B cell (primary cell): ENCODE results near the gene NRG4. TPM values are rescaled to one million over a fixed set of nuclear protein-coding genes. Genes with fewer than 3 reads are reported as not detected.

Experiments
- ATAC-seq: fragments of 200-7000 bp; cut with Tn5 transposase; one replicate; pipeline ENCODE4 v1.10.0; 2021; ENCODE audit warnings: low read depth, mild to moderate bottlenecking, moderate number of reproducible peaks, moderate library complexity
- CTCF ChIA-PET: fragments of 350-600 bp; sonication (Branson Sonifier 250); formaldehyde crosslinking; loops from one replicate; lab custom pipeline; 2021; ENCODE audit warnings: antibody characterized with exemption, inconsistent platforms; lab: Charles Lee
- POLR2A ChIA-PET: fragments of 350-600 bp; sonication (Branson Sonifier 250); formaldehyde crosslinking; loops from one replicate; lab custom pipeline; 2021; ENCODE audit warnings: antibody characterized with exemption; lab: Charles Lee
- DNase-seq: peaks from one replicate; pipeline ENCODE4 v3.0.0; 2013
- H2AFZ ChIP-seq: 2 replicates; pipeline ENCODE4 v1.6.1; 2012; ENCODE audit warnings: mild to moderate bottlenecking, low read depth, low read length; ENCODE audit not compliant: insufficient read depth, poor library complexity, severe bottlenecking
- H3K27ac ChIP-seq, 2 donors: 1 replicate in 1 of 2; 2 replicates in 1 of 2; pipeline ENCODE4 v1.5.1; 2012 to 2013; ENCODE audit warnings: low read length in 2 of 2, mild to moderate bottlenecking in 2 of 2, moderate library complexity in 1 of 2
- H3K27me3 ChIP-seq, 4 experiments: fragments of 200-600 bp in 1 of 4; sonication (generic) in 1 of 4; replicated peaks in 1 of 4; 1 replicate in 2 of 4; 2 replicates in 2 of 4; pipeline versions ENCODE4 v1.6.1 to v1.7.0; 2013 to 2016; ENCODE audit warnings: low read length in 3 of 4, mild to moderate bottlenecking in 2 of 4, mixed read lengths in 1 of 4, moderate library complexity in 1 of 4; ENCODE audit not compliant: insufficient read depth in 4 of 4, control insufficient read depth in 3 of 4; ENCODE audit errors: control extremely low read depth in 1 of 4
- H3K36me3 ChIP-seq, 2 experiments: replicated peaks in 1 of 2; 1 replicate in 1 of 2; 2 replicates in 1 of 2; pipeline versions ENCODE4 v1.6.1 to v1.7.1; 2013; ENCODE audit warnings: low read length in 1 of 2; ENCODE audit not compliant: insufficient read depth in 2 of 2, control insufficient read depth in 1 of 2; ENCODE audit errors: control extremely low read depth in 1 of 2, extremely low read depth in 1 of 2
- H3K4me1 ChIP-seq, 2 donors: fragments of 200-600 bp in 1 of 2; sonication (generic) in 1 of 2; 1 replicate in 1 of 2; 2 replicates in 1 of 2; pipeline versions ENCODE4 v1.5.1 to v1.6.1; 2013 to 2017; ENCODE audit warnings: low read length in 2 of 2; ENCODE audit not compliant: control insufficient read depth in 2 of 2, insufficient read depth in 2 of 2
- H3K4me2 ChIP-seq: replicated peaks from 2 replicates; pipeline ENCODE3; 2012; ENCODE audit warnings: mild to moderate bottlenecking, low read depth, low read length; ENCODE audit not compliant: poor library complexity, severe bottlenecking
- H3K4me3 ChIP-seq, 5 experiments: fragments of 200-600 bp in 1 of 5; sonication (generic) in 1 of 5; 1 replicate in 3 of 5; 2 replicates in 2 of 5; pipeline versions ENCODE4 v1.5.1 to v1.7.0; 2011 to 2016; ENCODE audit warnings: low read length in 4 of 5, mild to moderate bottlenecking in 4 of 5, low read depth in 2 of 5, control low read depth in 1 of 5, moderate library complexity in 1 of 5; ENCODE audit not compliant: insufficient read depth in 1 of 5; ENCODE audit errors: control extremely low read depth in 1 of 5, extremely low read depth in 1 of 5
- H3K79me2 ChIP-seq: fragments of 200-600 bp; sonication (generic); one replicate; pipeline ENCODE4 v1.6.0; 2016; ENCODE audit warnings: low read length; ENCODE audit not compliant: control insufficient read depth, insufficient read depth
- H3K9ac ChIP-seq: fragments of 200-600 bp; sonication (generic); 2 replicates; pipeline ENCODE4 v1.6.1; 2017; ENCODE audit warnings: mild to moderate bottlenecking, low read length, moderate library complexity
- H3K9me3 ChIP-seq, 3 donors: one replicate each; pipeline versions ENCODE4 v1.6.1 to v1.7.1; 2013; ENCODE audit warnings: low read length in 2 of 3; ENCODE audit not compliant: control insufficient read depth in 2 of 3, insufficient read depth in 1 of 3; ENCODE audit errors: control extremely low read depth in 1 of 3
- H4K20me1 ChIP-seq: 2 replicates; pipeline ENCODE4 v1.6.0; 2012; ENCODE audit warnings: mild to moderate bottlenecking, low read length; ENCODE audit not compliant: insufficient read depth, control insufficient read depth, poor library complexity, severe bottlenecking
- H3K27ac Mint-ChIP-seq: one replicate; pipeline ENCODE4 v1.8.0; 2021; ENCODE audit warnings: mixed read lengths
- H3K27me3 Mint-ChIP-seq: one replicate; pipeline ENCODE4 v1.8.0; 2021; ENCODE audit warnings: mixed read lengths
- H3K4me1 Mint-ChIP-seq: one replicate; pipeline ENCODE4 v1.8.0; 2021; ENCODE audit warnings: mixed read lengths
- H3K4me3 Mint-ChIP-seq: one replicate; pipeline ENCODE4 v1.8.0; 2021; ENCODE audit warnings: mixed read lengths
- H3K9me3 Mint-ChIP-seq: one replicate; pipeline ENCODE4 v1.8.0; 2022; ENCODE audit warnings: mixed read lengths; ENCODE audit not compliant: insufficient read depth
- EZH2 ChIP-seq: IDR thresholded peaks from 2 replicates; pipeline ENCODE4 v1.6.1; 2012; ENCODE audit warnings: borderline replicate concordance, low read depth, mild to moderate bottlenecking, moderate library complexity, low read length; ENCODE audit not compliant: insufficient read depth, poor library complexity, severe bottlenecking
- WGBS: methylation state at CpG from one replicate; pipeline ENCODE4 v1.1.5; 2013; ENCODE audit warnings: missing lambda C conversion rate; ENCODE audit not compliant: insufficient coverage; 5-methylcytosine and 5-hydroxymethylcytosine counted together
- intact Hi-C: fragments of 100-400 bp; cut with micrococcal nuclease; formaldehyde crosslinking; loops from one replicate; pipeline ENCODE4 v1.10.0; 2022
- polyA plus RNA-seq: library from polyadenylated mRNA; depleted of rRNA; stranded (reverse); fragments of >200 nt; gene quantifications from 2 replicates; pipeline ENCODE4 v1.2.3, GENCODE V29; 2012
- total RNA-seq, 2 donors: library from RNA; stranded (reverse); fragments of 120-200 nt in 1 of 2; gene quantifications; 1 replicate in 1 of 2; 2 replicates in 1 of 2; pipeline versions ENCODE4 v1.2.3 to v1.2.4, GENCODE V29; 2013 to 2022
- TF ChIP-seq, protein P1 (sequence below): fragments of 200-600 bp; IDR thresholded peaks from one replicate; pipeline ENCODE4 v1.8.0; 2022; ENCODE audit warnings: antibody characterized with exemption, mild to moderate bottlenecking

Gene NRG4
- total and polyA plus RNA-seq, 2 donors (not counting 1 experiment from before 2014, with no cell fraction given) = 0.37 TPM; not detected in 1

DNA sequence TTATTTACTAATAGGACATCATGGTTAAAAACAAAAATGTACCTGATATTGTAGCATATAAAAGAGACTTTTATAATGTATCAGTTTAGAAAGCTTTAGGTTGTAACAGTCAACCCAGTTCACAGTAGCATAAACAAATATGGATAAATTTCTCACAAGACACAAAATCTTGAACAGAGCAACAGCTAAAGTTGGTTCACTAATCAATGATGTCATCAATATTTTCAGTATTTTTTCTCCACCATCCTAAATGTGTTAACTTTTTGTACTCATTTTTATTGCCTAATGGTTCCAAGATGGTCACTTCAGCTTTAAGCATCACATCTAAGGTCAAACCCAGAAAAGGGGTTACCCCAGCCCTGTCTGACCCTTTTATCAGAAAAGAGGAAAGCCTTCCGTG, 21.2 kb upstream of the NRG4 start:
- no peak overlapping the region for H3K27ac ChIP-seq
- no peak overlapping the region for H2AFZ ChIP-seq
- intact Hi-C loops = no loop called here
- H3K9me3 ChIP-seq = peaks cover 0 to 4% (median 0%) of the 10 kb centered on the region in 3 donors
- H3K4me3 ChIP-seq = no peak overlapping the region
- Mint-ChIP-seq H3K27ac (no peak overlapping the region), H3K4me1 (no peaks in the 10 kb centered on the region), H3K27me3 (peaks cover 4% of the 10 kb centered on the region), H3K4me3 (no peak overlapping the region), H3K9me3 (peaks cover 2% of the 10 kb centered on the region)
- ChIA-PET POLR2A (no interaction called here), CTCF (interaction anchor here (1.4 kb wide), 1 partner anchor 23 kb away, joined by 3 read pairs; no protein-coding TSS in a partner anchor)
- no CpG with 5 or more reads among the region's 1 CpG for WGBS
- no peaks in the 10 kb centered on the region for H3K36me3 ChIP-seq
- H3K27me3 ChIP-seq = peaks cover 0 to 3% (median 0%) of the 10 kb centered on the region in 4 experiments
- no peak for ATAC-seq
- H3K9ac ChIP-seq = no peak overlapping the region
- no peaks in the 10 kb centered on the region for H3K4me1 ChIP-seq
- no peak overlapping the region for H3K4me2 ChIP-seq
- TF ChIP-seq, protein P1, sequence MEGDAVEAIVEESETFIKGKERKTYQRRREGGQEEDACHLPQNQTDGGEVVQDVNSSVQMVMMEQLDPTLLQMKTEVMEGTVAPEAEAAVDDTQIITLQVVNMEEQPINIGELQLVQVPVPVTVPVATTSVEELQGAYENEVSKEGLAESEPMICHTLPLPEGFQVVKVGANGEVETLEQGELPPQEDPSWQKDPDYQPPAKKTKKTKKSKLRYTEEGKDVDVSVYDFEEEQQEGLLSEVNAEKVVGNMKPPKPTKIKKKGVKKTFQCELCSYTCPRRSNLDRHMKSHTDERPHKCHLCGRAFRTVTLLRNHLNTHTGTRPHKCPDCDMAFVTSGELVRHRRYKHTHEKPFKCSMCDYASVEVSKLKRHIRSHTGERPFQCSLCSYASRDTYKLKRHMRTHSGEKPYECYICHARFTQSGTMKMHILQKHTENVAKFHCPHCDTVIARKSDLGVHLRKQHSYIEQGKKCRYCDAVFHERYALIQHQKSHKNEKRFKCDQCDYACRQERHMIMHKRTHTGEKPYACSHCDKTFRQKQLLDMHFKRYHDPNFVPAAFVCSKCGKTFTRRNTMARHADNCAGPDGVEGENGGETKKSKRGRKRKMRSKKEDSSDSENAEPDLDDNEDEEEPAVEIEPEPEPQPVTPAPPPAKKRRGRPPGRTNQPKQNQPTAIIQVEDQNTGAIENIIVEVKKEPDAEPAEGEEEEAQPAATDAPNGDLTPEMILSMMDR = no peak
- no peak for TF ChIP-seq EZH2
- H3K79me2 ChIP-seq = no peaks in the 10 kb centered on the region
- DNase-seq = no peak
- no peaks in the 10 kb centered on the region for H4K20me1 ChIP-seq

- Mint-ChIP-seq H3K4me3 (no peak overlapping the region), H3K9me3 (peaks cover 4% of the 10 kb centered on the region), H3K4me1 (no peaks in the 10 kb centered on the region), H3K27me3 (no peaks in the 10 kb centered on the region), H3K27ac (no peak overlapping the region)
- Histone ChIP-seq H3K9me3 (no peaks in the 10 kb centered on the region), H3K36me3 (no peaks in the 10 kb centered on the region), H3K4me2 (no peak overlapping the region), H3K27ac (no peak overlapping the region), H3K27me3 (peaks cover 0 to 3% (median 0%) of the 10 kb centered on the region in 4 experiments), H3K4me3 (no peak overlapping the region), H3K9ac (no peak overlapping the region), H2AFZ (no peak overlapping the region), H4K20me1 (no peaks in the 10 kb centered on the region), H3K4me1 (no peaks in the 10 kb centered on the region), H3K79me2 (no peaks in the 10 kb centered on the region)
- ChIA-PET POLR2A (no interaction called here), CTCF (no interaction called here)
- ATAC-seq (no peak), DNase-seq (no peak)
- no CpG with 5 or more reads among the region's 1 CpG for WGBS
- intact Hi-C loops = no loop called here
- TF ChIP-seq EZH2 = no peak
- TF ChIP-seq, protein P1 = no peak
Measured at GRCh38 chr15:76032046-76032445, 19.8 kb upstream of the NRG4 start.
